Neural crest cell (in vitro differentiated cells): Measurements from ENCODE around the gene FUT9. TPM values are rescaled to one million over a fixed set of nuclear protein-coding genes. Genes with fewer than 3 reads are reported as not detected.

Source experiments
- DNase-seq: peaks from one replicate; pipeline ENCODE4 v3.0.0; 2021; ENCODE audit warnings: low read depth, mixed read lengths, low spot score
- H3K27ac Mint-ChIP-seq: one replicate; pipeline ENCODE4 v1.8.0; 2021; ENCODE audit warnings: mild to moderate bottlenecking, mixed read lengths; ENCODE audit not compliant: unreplicated experiment
- H3K27me3 Mint-ChIP-seq: 2 replicates; pipeline ENCODE4 v1.8.0; 2021; ENCODE audit warnings: low read depth, mild to moderate bottlenecking, mixed read lengths
- H3K36me3 Mint-ChIP-seq: 2 replicates; pipeline ENCODE4 v1.8.0; 2021; ENCODE audit warnings: low read depth, mild to moderate bottlenecking, mixed read lengths
- H3K4me1 Mint-ChIP-seq: 2 replicates; pipeline ENCODE4 v1.8.0; 2021; ENCODE audit warnings: mixed read lengths
- H3K4me3 Mint-ChIP-seq: one replicate; pipeline ENCODE4 v1.8.0; 2021; ENCODE audit warnings: mild to moderate bottlenecking, mixed read lengths
- H3K9me3 Mint-ChIP-seq: 2 replicates; pipeline ENCODE4 v1.8.0; 2021; ENCODE audit warnings: mixed read lengths
- total RNA-seq: library from RNA; stranded (reverse); gene quantifications from 2 replicates; pipeline ENCODE4 v1.2.1, GENCODE V29; 2021
- TF ChIP-seq, protein P1 (sequence below): fragments of 200-600 bp; sonication (generic); conservative IDR thresholded peaks from 2 replicates; pipeline ENCODE4 v1.5.0; 2021; ENCODE audit warnings: antibody characterized with exemption, mild to moderate bottlenecking

FUT9 gene
- total RNA-seq, 1 donor from 2014 or later: 2.2 TPM

DNA sequence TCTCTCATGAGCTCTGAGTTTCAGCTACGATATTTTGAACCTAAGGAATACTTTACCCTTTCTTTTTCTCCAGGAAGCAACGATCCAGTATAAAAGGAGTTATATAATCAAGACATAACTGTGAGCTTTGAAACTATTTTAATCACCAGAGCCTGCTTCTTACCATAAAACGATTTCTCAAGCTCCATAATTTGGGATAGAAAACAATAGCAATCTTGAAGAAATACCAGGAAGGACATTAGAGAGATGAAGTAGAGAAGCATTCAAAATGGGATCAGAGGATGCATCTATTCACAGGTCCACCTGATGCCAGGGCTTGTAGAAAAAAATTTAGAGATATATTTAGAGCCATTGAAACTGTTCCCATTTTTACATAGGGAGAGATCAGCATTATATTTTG is 135.9 kb downstream of the FUT9 start:
- TF ChIP-seq, protein P1, sequence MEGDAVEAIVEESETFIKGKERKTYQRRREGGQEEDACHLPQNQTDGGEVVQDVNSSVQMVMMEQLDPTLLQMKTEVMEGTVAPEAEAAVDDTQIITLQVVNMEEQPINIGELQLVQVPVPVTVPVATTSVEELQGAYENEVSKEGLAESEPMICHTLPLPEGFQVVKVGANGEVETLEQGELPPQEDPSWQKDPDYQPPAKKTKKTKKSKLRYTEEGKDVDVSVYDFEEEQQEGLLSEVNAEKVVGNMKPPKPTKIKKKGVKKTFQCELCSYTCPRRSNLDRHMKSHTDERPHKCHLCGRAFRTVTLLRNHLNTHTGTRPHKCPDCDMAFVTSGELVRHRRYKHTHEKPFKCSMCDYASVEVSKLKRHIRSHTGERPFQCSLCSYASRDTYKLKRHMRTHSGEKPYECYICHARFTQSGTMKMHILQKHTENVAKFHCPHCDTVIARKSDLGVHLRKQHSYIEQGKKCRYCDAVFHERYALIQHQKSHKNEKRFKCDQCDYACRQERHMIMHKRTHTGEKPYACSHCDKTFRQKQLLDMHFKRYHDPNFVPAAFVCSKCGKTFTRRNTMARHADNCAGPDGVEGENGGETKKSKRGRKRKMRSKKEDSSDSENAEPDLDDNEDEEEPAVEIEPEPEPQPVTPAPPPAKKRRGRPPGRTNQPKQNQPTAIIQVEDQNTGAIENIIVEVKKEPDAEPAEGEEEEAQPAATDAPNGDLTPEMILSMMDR: no peak
- Mint-ChIP-seq H3K27ac (no peak overlapping the region), H3K27me3 (no peaks in the 10 kb centered on the region), H3K9me3 (no peaks in the 10 kb centered on the region), H3K36me3 (no peaks in the 10 kb centered on the region), H3K4me3 (no peak overlapping the region), H3K4me1 (no peaks in the 10 kb centered on the region)
- DNase-seq: no peak

DNA sequence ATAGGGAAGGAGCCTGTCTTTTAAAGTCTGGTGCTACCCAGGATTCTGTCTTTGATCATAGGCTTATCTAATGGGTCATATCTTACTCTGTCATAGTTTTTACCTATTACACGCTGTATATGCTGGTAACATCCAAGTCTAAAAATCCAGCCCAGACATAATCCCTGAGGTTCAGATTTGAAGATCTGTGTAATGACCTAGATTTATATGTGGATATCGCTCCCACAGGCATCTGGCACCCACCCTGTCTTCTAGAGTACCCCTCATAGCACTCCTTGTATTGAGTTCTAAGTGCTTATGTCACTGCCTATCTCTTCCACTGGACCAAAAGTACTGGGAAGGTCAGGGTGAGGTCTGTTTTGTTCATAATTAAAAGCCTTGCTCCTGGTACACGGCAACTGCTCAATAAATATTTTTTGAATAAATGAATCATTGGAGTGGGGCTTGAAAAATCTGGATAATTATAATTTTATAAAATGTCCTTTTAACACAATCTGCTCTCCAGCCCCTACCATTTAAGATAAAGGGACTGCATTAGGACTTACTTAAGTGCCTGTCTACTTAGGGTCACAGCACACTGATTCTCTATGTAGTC is 136.4 kb downstream of the FUT9 start:
- TF ChIP-seq, protein P1: no peak
- DNase-seq: no peak
- Mint-ChIP-seq H3K4me1 (no peaks in the 10 kb centered on the region), H3K36me3 (no peaks in the 10 kb centered on the region), H3K27me3 (no peaks in the 10 kb centered on the region), H3K9me3 (no peaks in the 10 kb centered on the region), H3K27ac (no peak overlapping the region), H3K4me3 (no peak overlapping the region)

DNA sequence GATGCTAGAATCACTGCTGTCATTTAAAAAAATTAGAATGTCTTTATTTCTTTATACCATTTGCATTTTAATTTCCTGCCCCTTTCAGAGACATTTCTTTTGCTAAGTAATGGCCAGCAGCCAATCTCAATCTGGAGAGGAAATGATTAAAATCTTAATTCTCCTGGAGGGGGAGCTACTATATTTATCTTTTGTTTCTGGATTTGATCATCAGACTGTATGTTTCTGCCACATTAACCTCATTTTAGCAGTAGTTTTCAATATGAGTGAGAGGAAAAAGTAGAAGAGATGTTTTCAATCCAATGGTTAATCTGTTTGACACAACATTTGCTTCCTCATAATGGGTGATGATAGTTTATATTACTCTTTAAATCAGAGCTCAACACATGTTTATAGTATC is 138.0 kb downstream of the FUT9 start:
- Mint-ChIP-seq H3K27ac (no peak overlapping the region), H3K4me3 (no peak overlapping the region), H3K4me1 (no peaks in the 10 kb centered on the region)

DNA sequence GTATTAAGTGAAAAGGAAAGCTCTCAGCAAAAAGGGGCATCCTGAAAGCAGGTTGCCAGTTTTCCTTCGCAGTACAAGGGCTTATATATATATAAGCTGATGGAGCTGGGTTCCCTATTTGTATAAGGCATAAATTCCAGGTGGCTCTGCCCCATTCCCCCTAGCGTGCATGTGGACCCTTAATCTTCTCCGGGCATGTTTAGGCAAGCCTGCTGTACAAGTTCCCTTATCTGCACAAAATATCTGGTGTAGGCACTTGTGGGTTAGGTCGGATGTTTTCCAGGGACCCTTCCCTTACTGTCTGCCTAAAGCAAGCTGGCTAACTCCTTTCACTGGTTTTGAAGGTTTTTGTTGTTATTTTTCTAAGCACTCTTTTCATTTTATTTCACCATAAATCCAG is 140.7 kb downstream of the FUT9 start:
- H3K27me3 Mint-ChIP-seq: no peaks in the 10 kb centered on the region
- TF ChIP-seq, protein P1: no peak
- no peak overlapping the region for H3K27ac Mint-ChIP-seq
- H3K36me3 Mint-ChIP-seq: no peaks in the 10 kb centered on the region
- no peaks in the 10 kb centered on the region for H3K4me1 Mint-ChIP-seq
- DNase-seq: no peak
- H3K9me3 Mint-ChIP-seq: no peaks in the 10 kb centered on the region
- H3K4me3 Mint-ChIP-seq: no peak overlapping the region

More for the DNA sequence above, 138.0 kb downstream of the FUT9 start:
- no peak for DNase-seq
- no peaks in the 10 kb centered on the region for H3K27me3 Mint-ChIP-seq
- no peaks in the 10 kb centered on the region for H3K9me3 Mint-ChIP-seq
- no peaks in the 10 kb centered on the region for H3K36me3 Mint-ChIP-seq
- TF ChIP-seq, protein P1: no peak

DNA sequence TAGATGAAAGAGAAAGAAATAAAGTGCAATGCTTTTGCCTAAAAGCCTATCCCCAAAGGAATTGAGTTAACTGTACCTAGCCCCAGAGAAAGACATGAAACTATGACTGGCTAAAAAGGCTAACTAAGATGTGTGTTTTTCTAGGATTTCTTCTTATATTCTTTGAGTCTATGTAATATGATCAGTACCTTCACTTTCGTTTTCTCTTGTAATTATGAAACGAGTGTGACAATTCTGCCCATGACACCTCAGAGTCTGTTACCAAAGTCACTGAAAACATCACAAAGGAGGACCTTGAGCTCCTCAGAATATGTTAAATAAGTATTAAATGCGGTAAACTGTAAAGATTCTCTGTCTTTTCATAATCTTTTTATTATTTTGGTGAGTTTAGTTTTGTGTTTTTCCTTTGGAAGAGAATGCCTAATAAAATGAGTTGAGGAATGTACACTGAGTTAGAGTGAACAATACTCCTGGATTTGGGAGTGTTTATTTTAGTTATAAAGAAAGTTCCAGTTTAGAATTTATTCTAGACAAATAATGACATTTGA is 141.3 kb downstream of the FUT9 start:
- H3K4me3 Mint-ChIP-seq: no peak overlapping the region
- no peaks in the 10 kb centered on the region for H3K4me1 Mint-ChIP-seq
- no peaks in the 10 kb centered on the region for H3K27me3 Mint-ChIP-seq
- TF ChIP-seq, protein P1: no peak
- H3K36me3 Mint-ChIP-seq: no peaks in the 10 kb centered on the region
- H3K27ac Mint-ChIP-seq: no peak overlapping the region
- DNase-seq: no peak
- H3K9me3 Mint-ChIP-seq: no peaks in the 10 kb centered on the region
